GM10266 (cell line): ENCODE data around the gene GPLD1.
A peak's percentile ranks its signal among the peaks of the same experiment; 100 is the strongest.

Experiments
- DNase-seq: peaks from one replicate; pipeline ENCODE4 v3.0.0; 2012; ENCODE audit errors: extremely low spot score
- CTCF ChIP-seq: IDR thresholded peaks from 2 replicates; pipeline ENCODE4 v1.5.1; 2012; ENCODE audit warnings: mild to moderate bottlenecking, low read depth; ENCODE audit not compliant: control insufficient read depth, insufficient read depth; ENCODE audit errors: missing control alignments

The GPLD1 gene

GRCh38 chr6:24444588-24444987, 44.8 kb downstream of the GPLD1 start:
- no peak for TF ChIP-seq CTCF
- DNase-seq = no peak

- no peak for DNase-seq
- TF ChIP-seq CTCF = no peak
Observed at GRCh38 chr6:24441599-24441904, 47.8 kb downstream of the GPLD1 start.

- no peak for DNase-seq
- no peak for TF ChIP-seq CTCF
Observed at GRCh38 chr6:24440897-24441598, 48.3 kb downstream of the GPLD1 start.

GRCh38 chr6:24439858-24440539, 49.4 kb downstream of the GPLD1 start:
- DNase-seq = no peak
- TF ChIP-seq CTCF = no peak

- no peak for DNase-seq
- TF ChIP-seq CTCF = no peak
Observed at GRCh38 chr6:24436979-24437378, 52.4 kb downstream of the GPLD1 start.

- DNase-seq = no peak
- no peak for TF ChIP-seq CTCF
Observed at GRCh38 chr6:24432611-24433010, 56.8 kb downstream of the GPLD1 start.

- peak; percentile 63 for TF ChIP-seq CTCF
- DNase-seq = peak; percentile 36
Observed at GRCh38 chr6:24431045-24431451, 58.3 kb downstream of the GPLD1 start.
